Spinal cord (tissue), 10 donors: Measurements from ENCODE around the gene SBF1. TPM values are rescaled to one million over a fixed set of nuclear protein-coding genes. Genes with fewer than 3 reads are reported as not detected.

Source experiments
- DNase-seq, 6 donors: peaks; one replicate each; pipeline versions ENCODE4 v3.0.0 to v3.0.0-alpha.2; 2013 to 2015; ENCODE audit warnings: low spot score in 6 of 6, low read depth in 4 of 6
- H3K27ac ChIP-seq: one replicate; pipeline ENCODE4 v1.5.1; 2013; ENCODE audit warnings: low read depth, low read length, control low read depth
- H3K27me3 ChIP-seq: one replicate; pipeline ENCODE4 v1.6.1; 2013; ENCODE audit warnings: low read length; ENCODE audit not compliant: control insufficient read depth, insufficient read depth
- H3K36me3 ChIP-seq: one replicate; pipeline ENCODE4 v1.6.1; 2013; ENCODE audit warnings: low read length; ENCODE audit not compliant: control insufficient read depth, insufficient read depth
- H3K4me1 ChIP-seq: one replicate; pipeline ENCODE4 v1.6.1; 2013; ENCODE audit warnings: low read length; ENCODE audit not compliant: control insufficient read depth, insufficient read depth
- H3K4me3 ChIP-seq: one replicate; pipeline ENCODE4 v1.5.1; 2013; ENCODE audit warnings: low read depth, low read length, control low read depth
- H3K9me3 ChIP-seq: one replicate; pipeline ENCODE4 v1.6.1; 2013; ENCODE audit warnings: low read length; ENCODE audit not compliant: control insufficient read depth, insufficient read depth
- WGBS: methylation state at CpG from one replicate; pipeline ENCODE4 v1.1.5; 2013; ENCODE audit warnings: missing lambda C conversion rate; ENCODE audit not compliant: insufficient coverage; 5-methylcytosine and 5-hydroxymethylcytosine counted together
- polyA plus RNA-seq, 2 donors: library from polyadenylated mRNA; unstranded; fragments of 120-200 nt; gene quantifications; one replicate each; pipeline ENCODE4 v1.2.1, GENCODE V29; 2013; ENCODE audit not compliant: insufficient read length in 2 of 2
- total RNA-seq, 2 donors: library from RNA; depleted of rRNA in 1 of 2; stranded (reverse); fragments of 120-200 nt in 1 of 2; fragments of >200 nt in 1 of 2; gene quantifications; one replicate each; pipeline versions ENCODE4 v1.2.3 to v1.2.4, GENCODE V29; 2013 to 2014
- donor health status: healthy.

Gene SBF1
- total and polyA plus RNA-seq, 4 donors = 51.0 to 118 (median 90.0) TPM

DNA sequence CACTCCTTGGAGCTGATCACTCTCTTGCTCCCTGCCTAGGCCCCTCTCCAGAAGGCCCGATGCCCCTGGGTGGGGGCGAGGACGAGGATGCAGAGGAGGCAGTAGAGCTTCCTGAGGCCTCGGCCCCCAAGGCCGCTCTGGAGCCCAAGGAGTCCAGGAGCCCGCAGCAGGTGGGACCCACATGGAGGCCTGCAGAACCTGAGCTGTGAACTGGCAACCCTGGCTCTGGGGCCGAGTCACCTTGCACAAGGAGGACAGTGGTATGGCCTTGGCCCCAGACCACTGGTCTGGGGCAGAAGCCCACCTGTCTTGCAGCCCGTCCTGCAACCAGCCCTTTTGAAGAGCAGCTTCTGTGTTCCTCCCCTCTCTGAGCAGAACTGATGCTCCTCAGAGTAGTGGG lies 44.3 kb upstream of the SBF1 start:
- whole genome bisulfite sequencing = 93% methylated on average over 8 of the region's 8 CpGs
- H3K4me3 ChIP-seq = no peak overlapping the region
- H3K27ac ChIP-seq = no peak overlapping the region
- no peaks in the 10 kb centered on the region for H3K9me3 ChIP-seq
- H3K4me1 ChIP-seq = peaks cover 7% of the 10 kb centered on the region
- peaks cover 93% of the 10 kb centered on the region for H3K36me3 ChIP-seq
- DNase-seq = no peak
- H3K27me3 ChIP-seq = no peaks in the 10 kb centered on the region

GRCh38 chr22:50518606-50519005 lies 43.8 kb upstream of the SBF1 start:
- 95% methylated on average over 7 of the region's 7 CpGs for WGBS
- Histone ChIP-seq H3K9me3 (no peaks in the 10 kb centered on the region), H3K27ac (no peak overlapping the region), H3K27me3 (no peaks in the 10 kb centered on the region), H3K4me3 (no peak overlapping the region), H3K4me1 (peaks cover 1% of the 10 kb centered on the region), H3K36me3 (peaks cover 88% of the 10 kb centered on the region)
- no peak for DNase-seq

DNA sequence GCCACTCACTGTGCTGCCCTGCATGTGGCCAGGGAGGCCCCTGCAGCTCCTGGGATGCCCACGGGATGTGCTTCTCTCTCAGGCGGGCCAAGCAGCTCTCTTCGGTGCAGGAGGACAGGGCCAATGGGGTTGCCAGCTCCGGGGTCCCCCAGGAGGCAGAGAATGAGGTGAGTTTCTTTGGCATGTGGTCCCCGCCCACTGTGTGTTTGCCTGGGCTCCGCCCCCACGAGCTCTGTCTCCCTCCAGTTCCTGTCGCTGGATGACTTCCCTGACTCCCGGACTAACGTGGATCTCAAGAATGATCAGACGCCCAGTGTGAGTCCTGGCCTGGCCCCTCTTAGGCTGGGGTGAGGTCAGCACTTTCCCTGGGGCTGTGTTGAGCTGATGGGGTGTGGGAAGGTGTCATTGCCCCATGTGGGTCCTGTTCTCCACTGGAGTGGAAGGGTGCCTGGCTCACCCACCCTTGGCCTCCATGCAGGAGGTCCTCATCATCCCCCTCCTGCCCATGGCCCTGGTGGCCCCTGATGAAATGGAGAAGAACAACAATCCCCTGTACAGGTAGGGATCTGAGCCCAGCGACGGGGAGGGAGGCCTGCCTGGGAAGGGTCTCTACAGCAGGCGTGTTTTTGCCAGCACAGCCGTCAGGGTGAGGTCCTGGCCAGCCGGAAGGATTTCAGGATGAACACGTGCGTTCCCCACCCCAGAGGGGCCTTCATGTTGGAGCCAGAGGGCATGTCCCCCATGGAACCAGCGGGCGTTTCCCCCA lies 42.8 kb upstream of the SBF1 start:
- DNase-seq = no peak
- no peaks in the 10 kb centered on the region for H3K9me3 ChIP-seq
- H3K4me3 ChIP-seq = no peak overlapping the region
- H3K27me3 ChIP-seq = no peaks in the 10 kb centered on the region
- H3K27ac ChIP-seq = no peak overlapping the region
- peaks cover 83% of the 10 kb centered on the region for H3K36me3 ChIP-seq
- H3K4me1 ChIP-seq = no peaks in the 10 kb centered on the region
- WGBS = 88% methylated on average over 20 of the region's 20 CpGs

DNA sequence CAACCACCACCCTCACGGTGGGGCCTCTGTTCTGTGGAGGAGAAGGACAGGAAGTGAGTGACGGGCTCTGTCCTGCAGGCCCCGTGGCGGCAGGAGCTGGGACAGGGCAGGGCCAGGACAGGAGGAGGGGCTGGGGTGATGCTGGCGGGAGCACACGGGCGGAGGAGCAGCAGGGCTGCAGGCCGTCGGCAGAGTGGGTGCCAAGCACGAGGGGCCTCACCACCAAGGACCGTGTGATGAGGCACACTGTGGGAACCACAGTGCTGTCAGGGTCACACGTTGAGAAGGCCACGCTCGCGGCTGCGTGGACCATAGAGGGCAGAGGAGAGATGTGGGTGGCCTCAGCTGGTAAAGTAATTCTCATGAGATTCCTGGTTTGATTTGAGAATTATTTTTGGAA lies 42.1 kb upstream of the SBF1 start:
- Histone ChIP-seq H3K27me3 (no peaks in the 10 kb centered on the region), H3K9me3 (no peaks in the 10 kb centered on the region), H3K27ac (no peak overlapping the region), H3K36me3 (peaks cover 82% of the 10 kb centered on the region), H3K4me1 (no peaks in the 10 kb centered on the region), H3K4me3 (no peak overlapping the region)
- WGBS = 90% methylated on average over 16 of the region's 16 CpGs
- no peak for DNase-seq

DNA sequence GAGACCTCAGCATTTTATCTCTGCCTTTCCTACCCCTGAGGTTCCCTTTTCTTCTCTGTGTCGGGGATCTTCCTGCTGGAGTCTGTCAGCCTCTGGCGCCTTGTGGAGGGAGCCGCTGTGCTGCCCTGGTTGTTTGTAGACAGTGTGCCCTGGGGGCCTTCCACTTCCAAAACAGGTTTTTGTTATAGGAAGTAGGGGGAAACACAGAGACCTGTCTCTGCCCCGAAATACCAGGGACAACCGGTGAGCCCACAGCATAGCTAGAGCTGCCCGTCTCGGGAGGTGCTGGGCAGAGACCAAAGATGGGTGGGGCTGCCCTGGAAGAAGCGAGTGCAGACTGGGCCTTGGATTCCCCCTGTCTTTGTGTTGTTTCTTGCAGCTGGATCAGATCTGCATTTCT lies 41.2 kb upstream of the SBF1 start:
- no peak for DNase-seq
- H3K36me3 ChIP-seq = peaks cover 78% of the 10 kb centered on the region
- WGBS = 87% methylated on average over 5 of the region's 8 CpGs

DNA sequence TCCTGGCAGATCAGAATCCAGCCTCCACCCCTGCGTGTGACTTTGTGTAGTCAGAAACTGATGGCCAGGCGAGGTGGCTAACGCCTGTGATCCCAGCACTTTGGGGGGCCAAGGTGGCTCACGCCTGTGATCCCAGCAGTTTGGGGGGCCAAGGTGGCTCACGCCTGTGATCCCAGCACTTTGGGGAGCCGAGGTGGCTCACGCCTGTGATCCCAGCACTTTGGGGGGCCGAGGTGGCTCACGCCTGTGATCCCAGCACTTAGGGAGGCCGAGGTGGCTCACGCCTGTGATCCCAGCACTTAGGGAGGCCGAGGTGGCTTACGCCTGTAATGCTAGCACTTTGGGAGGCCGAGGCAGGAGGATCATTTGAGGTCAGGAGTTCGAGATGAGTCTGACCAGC lies 38.3 kb upstream of the SBF1 start:
- no peak for DNase-seq
- 98% methylated on average over 15 of the region's 15 CpGs for WGBS
- H3K4me3 ChIP-seq = no peak overlapping the region
- no peaks in the 10 kb centered on the region for H3K27me3 ChIP-seq
- no peaks in the 10 kb centered on the region for H3K4me1 ChIP-seq
- no peaks in the 10 kb centered on the region for H3K9me3 ChIP-seq
- H3K27ac ChIP-seq = no peak overlapping the region
- peaks cover 55% of the 10 kb centered on the region for H3K36me3 ChIP-seq

More for the DNA sequence above, 41.2 kb upstream of the SBF1 start:
- no peak overlapping the region for H3K4me3 ChIP-seq
- H3K27ac ChIP-seq = no peak overlapping the region
- no peaks in the 10 kb centered on the region for H3K4me1 ChIP-seq
- no peaks in the 10 kb centered on the region for H3K9me3 ChIP-seq
- no peaks in the 10 kb centered on the region for H3K27me3 ChIP-seq

DNA sequence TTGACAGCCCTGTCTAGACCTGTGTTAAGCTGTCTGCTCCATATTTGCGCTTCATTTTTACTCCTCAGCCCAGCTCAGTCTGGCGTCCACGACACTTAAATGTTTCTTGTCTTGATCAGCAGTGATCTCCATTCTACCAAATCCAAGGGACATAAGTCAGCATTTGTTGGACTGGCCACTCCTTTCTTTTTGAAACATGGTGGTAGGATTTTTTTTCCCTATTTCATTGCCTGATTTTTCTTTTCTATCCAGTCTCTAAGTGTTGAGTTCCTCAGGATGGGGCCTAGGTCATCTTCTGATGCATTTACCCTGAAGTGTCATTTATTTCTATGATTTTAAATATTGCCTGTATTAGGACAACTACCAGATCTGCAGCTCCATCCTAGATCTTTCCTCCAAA lies 34.1 kb upstream of the SBF1 start:
- DNase-seq = no peak
- Histone ChIP-seq H3K4me1 (peaks cover 16% of the 10 kb centered on the region), H3K36me3 (peaks cover 50% of the 10 kb centered on the region), H3K4me3 (peak overlapping the region; percentile 73), H3K27ac (peak overlapping the region; percentile 87), H3K27me3 (no peaks in the 10 kb centered on the region), H3K9me3 (no peaks in the 10 kb centered on the region)
- WGBS = 10% methylated on average over 3 of the region's 3 CpGs

DNA sequence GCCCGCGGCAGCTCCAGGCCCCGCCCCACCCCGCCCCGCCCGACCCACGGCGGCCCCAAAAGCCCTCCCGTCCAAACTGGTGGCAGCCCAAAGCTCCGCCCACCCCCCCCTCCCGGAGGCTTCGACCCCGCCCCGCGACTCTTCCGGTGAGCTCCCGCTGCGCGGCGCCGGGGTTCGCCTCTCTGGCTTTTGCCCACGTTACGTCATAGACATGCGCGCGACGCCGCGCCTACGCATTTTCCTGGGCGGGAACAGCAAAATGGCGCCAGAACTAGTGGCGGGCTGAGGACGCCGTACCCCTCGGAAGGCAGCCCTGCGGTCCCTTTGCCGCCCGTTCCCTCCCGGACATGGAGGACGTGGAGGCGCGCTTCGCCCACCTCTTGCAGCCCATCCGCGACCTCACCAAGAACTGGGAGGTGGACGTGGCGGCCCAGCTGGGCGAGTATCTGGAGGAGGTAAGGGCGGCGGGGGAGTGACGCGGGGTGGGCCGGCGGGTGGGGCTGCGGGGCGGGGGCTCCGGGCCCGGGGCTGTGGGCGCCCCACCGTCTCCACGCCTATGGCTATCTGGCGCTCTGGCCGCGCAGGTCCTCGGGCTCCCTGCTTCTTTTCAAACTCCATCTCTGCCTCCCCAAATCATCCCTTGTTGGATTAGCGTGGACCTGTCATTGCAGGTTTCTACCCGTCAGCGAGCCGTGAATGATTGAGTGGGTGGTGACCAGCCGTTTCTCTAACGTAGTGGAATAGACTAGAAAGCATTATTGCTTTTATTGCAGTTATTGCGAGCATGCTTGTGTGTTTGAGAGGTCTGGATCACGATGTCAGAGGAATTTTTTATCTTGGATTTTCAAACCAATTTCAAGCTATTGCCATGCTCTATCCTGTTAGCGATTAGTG lies 33.4 kb upstream of the SBF1 start, which contains the start of gene NCAPH2:
Gene NCAPH2 (plus strand): TSS at position 234 of the 894 bp plus-strand sequence. CDS start 114 bp downstream, at position 348.
- Histone ChIP-seq H3K27ac (peak within 1 kb of the TSS; percentile 87), H3K9me3 (no peaks in the 10 kb centered on the region), H3K36me3 (peaks cover 55% of the 10 kb centered on the region), H3K4me3 (peak within 1 kb of the TSS; percentile 92), H3K27me3 (no peaks in the 10 kb centered on the region), H3K4me1 (peaks cover 16% of the 10 kb centered on the region)
- under 1% methylated on average over 61 of the region's 76 CpGs for WGBS
- peak; percentile 90 to 99 (median 97) for DNase-seq

DNA sequence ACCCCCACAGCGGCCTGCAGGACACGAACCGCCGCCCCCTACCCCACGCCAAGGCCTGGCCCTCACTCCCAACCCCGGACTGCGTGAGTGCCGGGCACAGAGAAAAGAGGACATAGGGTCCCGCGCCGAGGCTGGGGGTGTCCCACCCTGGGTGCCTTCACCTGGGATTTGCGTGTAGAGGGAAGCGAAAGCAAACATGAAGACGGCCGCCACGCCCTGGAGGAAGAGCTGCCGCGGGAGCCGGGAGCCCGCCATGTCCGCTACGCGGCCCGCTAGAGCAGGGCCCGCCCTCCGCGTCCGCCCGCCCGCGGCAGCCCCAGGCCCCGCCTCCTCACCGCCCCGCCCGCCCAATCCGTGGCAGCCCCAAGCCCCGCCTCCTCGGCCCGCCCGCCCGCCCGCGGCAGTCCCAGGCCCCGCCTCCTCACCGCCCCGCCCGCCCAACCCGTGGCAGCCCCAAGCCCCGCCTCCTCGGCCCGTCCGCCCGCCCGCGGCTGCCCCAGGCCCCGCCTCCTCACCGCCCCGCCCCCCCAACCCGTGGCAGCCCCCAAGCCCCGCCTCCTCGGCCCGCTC lies 32.7 kb upstream of the SBF1 start, which contains the start of gene LMF2:
Gene LMF2 (minus strand): TSS at position 282 of the 570 bp plus-strand sequence. CDS start 27 bp downstream, at position 255.
- peaks cover 58% of the 10 kb centered on the region for H3K36me3 ChIP-seq
- no peaks in the 10 kb centered on the region for H3K9me3 ChIP-seq
- peak within 1 kb of the TSS; percentile 87 for H3K27ac ChIP-seq
- 0% methylated on average over 36 of the region's 62 CpGs for WGBS
- no peaks in the 10 kb centered on the region for H3K27me3 ChIP-seq
- H3K4me3 ChIP-seq = peak within 1 kb of the TSS; percentile 92
- no peak for DNase-seq
- peaks cover 22% of the 10 kb centered on the region for H3K4me1 ChIP-seq
